ENCODE measurements around the gene WAPL.

DNA sequence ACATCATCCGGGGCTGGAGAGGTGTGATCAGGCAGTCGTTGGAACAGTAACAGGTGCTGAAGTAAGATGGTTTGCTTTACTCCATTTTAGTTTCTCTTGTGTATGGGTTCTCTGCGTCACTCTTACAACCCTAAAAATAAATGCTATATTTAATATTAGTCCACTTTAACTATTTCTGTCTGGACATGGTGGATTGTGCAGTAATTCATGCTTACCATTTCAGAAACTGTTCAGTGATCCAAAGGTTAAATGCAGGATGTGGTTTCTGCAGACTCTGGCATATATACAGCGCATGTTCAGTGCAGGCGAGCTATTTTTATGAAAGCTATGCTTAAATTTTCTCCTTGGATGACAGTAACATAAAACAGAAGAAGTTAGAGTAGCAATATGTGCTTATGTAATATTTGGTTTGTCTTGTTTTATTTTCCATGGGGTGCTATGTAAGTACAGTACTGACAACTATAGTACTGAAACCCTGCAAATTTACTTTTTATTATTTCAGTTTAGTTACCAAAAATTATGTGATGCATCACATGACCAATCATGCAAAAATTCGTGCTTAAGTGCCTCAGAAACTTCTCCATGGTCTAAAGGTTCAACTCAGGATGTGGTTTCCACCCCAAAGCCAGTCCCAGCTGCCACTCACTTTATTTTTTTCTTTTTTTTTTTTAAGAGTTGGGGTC, 108.4 kb downstream of the WAPL start:
- TF ChIP-seq, protein P1, sequence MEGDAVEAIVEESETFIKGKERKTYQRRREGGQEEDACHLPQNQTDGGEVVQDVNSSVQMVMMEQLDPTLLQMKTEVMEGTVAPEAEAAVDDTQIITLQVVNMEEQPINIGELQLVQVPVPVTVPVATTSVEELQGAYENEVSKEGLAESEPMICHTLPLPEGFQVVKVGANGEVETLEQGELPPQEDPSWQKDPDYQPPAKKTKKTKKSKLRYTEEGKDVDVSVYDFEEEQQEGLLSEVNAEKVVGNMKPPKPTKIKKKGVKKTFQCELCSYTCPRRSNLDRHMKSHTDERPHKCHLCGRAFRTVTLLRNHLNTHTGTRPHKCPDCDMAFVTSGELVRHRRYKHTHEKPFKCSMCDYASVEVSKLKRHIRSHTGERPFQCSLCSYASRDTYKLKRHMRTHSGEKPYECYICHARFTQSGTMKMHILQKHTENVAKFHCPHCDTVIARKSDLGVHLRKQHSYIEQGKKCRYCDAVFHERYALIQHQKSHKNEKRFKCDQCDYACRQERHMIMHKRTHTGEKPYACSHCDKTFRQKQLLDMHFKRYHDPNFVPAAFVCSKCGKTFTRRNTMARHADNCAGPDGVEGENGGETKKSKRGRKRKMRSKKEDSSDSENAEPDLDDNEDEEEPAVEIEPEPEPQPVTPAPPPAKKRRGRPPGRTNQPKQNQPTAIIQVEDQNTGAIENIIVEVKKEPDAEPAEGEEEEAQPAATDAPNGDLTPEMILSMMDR (IDR thresholded peaks at IDR 0.05): no peak
- TF ChIP-seq POLR2A (IDR thresholded peaks at IDR 0.05): no peak
